Nephron (organoid): ENCODE measurements around the gene ARHGAP15.

Experiments used
- H3K27ac Mint-ChIP-seq, 3 experiments: 2 replicates each; pipeline ENCODE4 v1.8.0; 2020; ENCODE audit warnings: mixed read lengths in 3 of 3, mild to moderate bottlenecking in 2 of 3, moderate library complexity in 1 of 3
- H3K27me3 Mint-ChIP-seq: 2 replicates; pipeline ENCODE4 v1.8.0; 2021; ENCODE audit warnings: low read depth, mild to moderate bottlenecking, moderate library complexity, mixed read lengths
- H3K36me3 Mint-ChIP-seq: 2 replicates; pipeline ENCODE4 v1.8.0; 2020; ENCODE audit warnings: low read depth, mixed read lengths
- H3K4me1 Mint-ChIP-seq: 2 replicates; pipeline ENCODE4 v1.8.0; 2020; ENCODE audit warnings: mixed read lengths
- H3K4me3 Mint-ChIP-seq, 3 experiments: 2 replicates each; pipeline ENCODE4 v1.8.0; 2020; ENCODE audit warnings: mild to moderate bottlenecking in 3 of 3, mixed read lengths in 3 of 3, moderate library complexity in 2 of 3
- H3K9me3 Mint-ChIP-seq: 2 replicates; pipeline ENCODE4 v1.8.0; 2020; ENCODE audit warnings: mixed read lengths
- TF ChIP-seq, protein P1 (sequence below), 3 experiments: fragments of 200-600 bp; sonication (generic); IDR thresholded peaks; one replicate each; pipeline ENCODE4 v1.5.0; 2021; ENCODE audit warnings: antibody characterized with exemption in 3 of 3; ENCODE audit not compliant: unreplicated experiment in 3 of 3

Gene ARHGAP15

DNA sequence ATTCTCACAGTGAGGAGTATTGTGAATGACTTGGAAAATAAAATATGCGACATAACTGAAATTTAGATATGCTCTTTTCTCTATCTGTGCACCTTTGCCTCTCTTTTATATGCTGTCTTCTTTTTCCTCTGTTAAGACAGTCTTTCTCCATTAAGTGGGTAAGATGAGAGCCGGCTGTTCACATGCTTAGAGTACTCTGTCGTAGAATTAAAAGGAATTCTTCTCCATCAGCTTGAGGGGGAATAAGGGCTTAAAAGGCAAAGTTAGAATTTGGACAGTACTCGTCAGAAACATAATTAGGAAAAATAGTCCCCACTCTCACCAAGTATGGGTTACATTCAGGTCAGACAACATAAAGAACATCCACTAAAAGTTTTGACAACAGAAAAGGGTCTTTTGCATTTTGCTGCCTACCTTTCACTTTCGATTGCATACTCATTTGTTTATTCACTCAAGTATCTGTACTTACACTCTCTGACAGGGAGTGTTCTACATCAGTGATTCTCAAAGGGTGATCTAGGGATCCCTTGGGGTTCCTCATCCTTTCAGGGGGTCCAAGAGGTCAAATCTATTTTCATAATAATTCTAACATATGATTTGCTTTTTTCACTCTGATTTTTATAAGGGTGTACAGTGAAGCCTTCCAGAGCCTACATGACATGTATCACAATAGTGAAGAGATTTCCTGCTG lies 48.0 kb downstream of the ARHGAP15 start:
- peak overlapping the region in 2 of 3 experiments; percentile 8 to 58 for H3K4me3 Mint-ChIP-seq
- H3K36me3 Mint-ChIP-seq = no peaks in the 10 kb centered on the region
- H3K4me1 Mint-ChIP-seq = peaks cover 4% of the 10 kb centered on the region
- H3K9me3 Mint-ChIP-seq = peaks cover 12% of the 10 kb centered on the region
- no peaks in the 10 kb centered on the region for H3K27me3 Mint-ChIP-seq
- H3K27ac Mint-ChIP-seq = peak overlapping the region; percentile 12 to 78 (median 71)
- TF ChIP-seq, protein P1, sequence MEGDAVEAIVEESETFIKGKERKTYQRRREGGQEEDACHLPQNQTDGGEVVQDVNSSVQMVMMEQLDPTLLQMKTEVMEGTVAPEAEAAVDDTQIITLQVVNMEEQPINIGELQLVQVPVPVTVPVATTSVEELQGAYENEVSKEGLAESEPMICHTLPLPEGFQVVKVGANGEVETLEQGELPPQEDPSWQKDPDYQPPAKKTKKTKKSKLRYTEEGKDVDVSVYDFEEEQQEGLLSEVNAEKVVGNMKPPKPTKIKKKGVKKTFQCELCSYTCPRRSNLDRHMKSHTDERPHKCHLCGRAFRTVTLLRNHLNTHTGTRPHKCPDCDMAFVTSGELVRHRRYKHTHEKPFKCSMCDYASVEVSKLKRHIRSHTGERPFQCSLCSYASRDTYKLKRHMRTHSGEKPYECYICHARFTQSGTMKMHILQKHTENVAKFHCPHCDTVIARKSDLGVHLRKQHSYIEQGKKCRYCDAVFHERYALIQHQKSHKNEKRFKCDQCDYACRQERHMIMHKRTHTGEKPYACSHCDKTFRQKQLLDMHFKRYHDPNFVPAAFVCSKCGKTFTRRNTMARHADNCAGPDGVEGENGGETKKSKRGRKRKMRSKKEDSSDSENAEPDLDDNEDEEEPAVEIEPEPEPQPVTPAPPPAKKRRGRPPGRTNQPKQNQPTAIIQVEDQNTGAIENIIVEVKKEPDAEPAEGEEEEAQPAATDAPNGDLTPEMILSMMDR (IDR thresholded peaks at IDR 0.05; ENCODE audit: unreplicated experiment in 3 of 3) = no peak

DNA sequence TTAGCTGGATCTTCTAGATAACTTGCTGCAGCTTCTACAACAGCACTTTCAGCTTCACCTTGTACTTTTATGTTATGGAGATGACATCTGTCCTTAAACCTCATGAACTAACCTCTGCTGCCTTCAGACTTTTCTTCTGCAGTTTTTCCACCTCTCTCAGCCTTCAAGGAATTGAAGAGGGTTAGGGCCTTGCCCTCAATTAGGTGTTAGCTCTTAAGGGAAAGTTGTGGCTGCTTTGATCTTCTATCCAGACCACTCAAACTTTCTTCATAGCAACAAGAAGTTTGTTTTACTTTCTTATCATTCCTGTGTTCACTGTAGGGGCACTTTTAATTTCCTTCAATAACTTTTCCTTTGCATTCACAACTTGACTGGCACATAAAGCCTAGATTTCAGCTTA lies 52.3 kb downstream of the ARHGAP15 start:
- Mint-ChIP-seq H3K4me3 (no peak overlapping the region), H3K27me3 (no peaks in the 10 kb centered on the region), H3K4me1 (peaks cover 4% of the 10 kb centered on the region), H3K9me3 (peaks cover 13% of the 10 kb centered on the region), H3K27ac (no peak overlapping the region), H3K36me3 (no peaks in the 10 kb centered on the region)
- TF ChIP-seq, protein P1 (IDR thresholded peaks at IDR 0.05; ENCODE audit: unreplicated experiment in 3 of 3) = no peak

DNA sequence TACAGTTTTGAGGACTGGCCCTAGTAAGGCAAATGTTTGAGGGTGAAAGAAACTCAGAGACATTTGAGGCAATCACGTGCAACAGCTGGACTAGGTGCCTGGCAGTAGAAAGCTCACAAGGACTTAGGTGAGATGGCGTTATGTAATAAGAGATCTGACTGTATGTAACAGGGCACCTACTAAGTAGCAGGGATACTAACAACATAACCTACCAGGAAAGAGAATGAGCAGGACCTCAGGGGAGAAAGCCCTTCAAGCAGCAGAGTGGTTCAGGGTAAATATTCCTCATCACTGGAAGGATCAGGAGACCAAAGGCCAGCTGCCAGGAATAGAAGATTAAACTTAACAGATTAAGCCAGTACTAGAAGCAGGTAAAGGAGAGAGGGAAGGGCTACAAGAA lies 53.4 kb downstream of the ARHGAP15 start:
- no peaks in the 10 kb centered on the region for H3K4me1 Mint-ChIP-seq
- H3K27me3 Mint-ChIP-seq = no peaks in the 10 kb centered on the region
- peaks cover 13% of the 10 kb centered on the region for H3K9me3 Mint-ChIP-seq
- no peak overlapping the region for H3K4me3 Mint-ChIP-seq
- TF ChIP-seq, protein P1 (IDR thresholded peaks at IDR 0.05; ENCODE audit: unreplicated experiment in 3 of 3) = no peak
- H3K36me3 Mint-ChIP-seq = no peaks in the 10 kb centered on the region
- H3K27ac Mint-ChIP-seq = no peak overlapping the region

DNA sequence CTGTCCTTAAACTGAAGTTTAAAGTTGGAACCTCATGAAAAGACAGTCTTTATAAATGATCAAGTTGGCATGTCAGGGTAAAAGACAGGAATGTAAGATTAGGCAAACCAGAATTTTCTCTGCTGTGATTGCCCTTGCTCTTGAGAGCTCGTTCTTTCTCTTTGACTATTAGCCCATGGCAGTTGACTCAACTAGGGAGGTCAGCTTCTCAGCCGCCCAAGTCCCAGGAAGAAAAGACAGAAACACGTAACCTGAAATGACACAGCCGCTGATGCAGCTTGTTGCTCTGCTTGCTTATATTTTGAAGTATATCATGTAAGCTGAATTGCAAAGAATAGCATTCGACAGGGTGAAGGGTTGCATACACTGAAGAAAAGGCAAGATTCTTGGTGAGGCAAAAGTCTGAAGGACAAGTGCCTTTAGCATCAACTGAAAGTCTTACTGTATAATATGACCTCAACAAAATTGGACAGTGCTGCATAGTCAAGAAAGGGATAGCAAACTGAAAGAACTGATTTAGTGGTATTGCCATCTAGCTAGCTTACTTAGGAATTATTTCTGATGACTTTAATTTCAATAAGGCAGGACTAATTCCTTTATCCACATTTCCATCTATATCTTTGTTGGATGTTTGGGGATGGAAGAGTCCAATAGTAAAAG lies 54.7 kb downstream of the ARHGAP15 start:
- TF ChIP-seq, protein P1 (IDR thresholded peaks at IDR 0.05; ENCODE audit: unreplicated experiment in 3 of 3) = no peak
- Mint-ChIP-seq H3K27me3 (no peaks in the 10 kb centered on the region), H3K4me1 (no peaks in the 10 kb centered on the region), H3K4me3 (no peak overlapping the region), H3K9me3 (peaks cover 13% of the 10 kb centered on the region), H3K27ac (no peak overlapping the region), H3K36me3 (no peaks in the 10 kb centered on the region)

DNA sequence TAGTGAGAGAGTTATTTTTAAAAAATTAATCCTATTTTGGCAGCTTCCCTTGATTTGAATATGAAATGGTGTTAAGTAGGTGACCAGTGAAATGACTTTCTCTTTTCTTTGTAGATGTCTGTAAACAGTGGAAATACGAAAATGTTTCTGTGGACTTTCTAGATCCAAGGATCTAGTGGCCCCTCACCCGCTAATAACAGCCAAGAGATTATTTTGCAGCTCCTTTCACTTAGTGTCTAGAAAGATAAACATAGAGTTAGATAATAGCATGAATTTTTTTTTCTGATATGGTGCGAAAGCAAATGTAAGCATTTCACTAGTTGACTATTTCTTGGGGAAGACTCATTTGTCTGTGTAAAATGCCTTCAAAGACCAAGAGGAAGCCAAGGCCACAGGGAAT lies 57.7 kb downstream of the ARHGAP15 start:
- Mint-ChIP-seq H3K36me3 (no peaks in the 10 kb centered on the region), H3K4me3 (no peak overlapping the region), H3K4me1 (no peaks in the 10 kb centered on the region), H3K27ac (no peak overlapping the region), H3K9me3 (peaks cover 4% of the 10 kb centered on the region), H3K27me3 (no peaks in the 10 kb centered on the region)
- TF ChIP-seq, protein P1 (IDR thresholded peaks at IDR 0.05; ENCODE audit: unreplicated experiment in 3 of 3) = no peak

DNA sequence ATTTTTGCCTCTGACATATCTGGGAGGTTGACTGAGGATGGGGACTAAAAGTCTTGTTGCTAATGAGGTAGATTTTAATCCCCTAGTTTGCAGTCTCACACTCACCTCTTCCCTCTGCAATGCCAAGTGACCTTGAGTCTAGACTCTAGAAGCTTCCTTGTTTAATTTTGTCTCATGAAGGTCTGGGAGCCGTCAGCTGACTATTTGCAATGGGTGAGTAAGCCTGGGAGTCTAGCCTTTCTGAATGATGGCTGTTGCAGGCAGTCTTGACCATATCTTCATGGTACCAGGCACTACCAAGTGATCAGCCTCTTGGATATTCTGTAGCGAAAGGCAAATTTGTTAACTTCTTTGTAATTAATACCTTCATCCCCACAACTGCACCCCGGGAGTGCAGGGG lies 61.2 kb downstream of the ARHGAP15 start:
- no peaks in the 10 kb centered on the region for H3K9me3 Mint-ChIP-seq
- H3K27ac Mint-ChIP-seq = no peak overlapping the region
- peaks cover 22% of the 10 kb centered on the region for H3K4me1 Mint-ChIP-seq
- TF ChIP-seq, protein P1 (IDR thresholded peaks at IDR 0.05; ENCODE audit: unreplicated experiment in 3 of 3) = no peak
- H3K27me3 Mint-ChIP-seq = no peaks in the 10 kb centered on the region
- no peak overlapping the region for H3K4me3 Mint-ChIP-seq
- H3K36me3 Mint-ChIP-seq = no peaks in the 10 kb centered on the region
